K562 (cell line): ENCODE results near the gene TNMD. TPM values are rescaled to one million over a fixed set of nuclear protein-coding genes. Genes with fewer than 3 reads are reported as not detected.

Experiments used
- ATAC-seq: fragments of 200-7000 bp; cut with Tn5 transposase; 3 replicates; pipeline ENCODE4 v1.9.1; 2020; ENCODE audit warnings: moderate library complexity
- BruUV-seq: library from RNA; stranded (reverse); fragments of 400-500 nt; replicated peaks from 2 replicates; lab custom pipeline; 2021; lab: Mats Ljungman, UMichigan
- CTCF ChIA-PET: fragments of 300-600 bp; formaldehyde crosslinking; extraction: SDS; loops from one replicate; lab custom pipeline; 2021; ENCODE audit warnings: low intra/inter-chr PET ratio; lab: Yijun Ruan, JAX
- POLR2A ChIA-PET: fragments of 300-600, 350-650 bp; sonication (Branson Sonifier 250); formaldehyde crosslinking; extraction: SDS; loops from one replicate; lab custom pipeline; 2021; ENCODE audit warnings: antibody characterized with exemption, inconsistent platforms; lab: Yijun Ruan, JAX
- DNase-seq, 4 experiments: peaks; one replicate each; pipeline versions ENCODE4 v3.0.0 to v3.0.0-alpha.2; 2011 to 2018; ENCODE audit warnings: low spot score in 3 of 4, mixed read lengths in 3 of 4; ENCODE audit errors: extremely low read depth in 1 of 4
- FAIRE-seq: peaks from 2 replicates; lab custom pipeline; 2011; peaks lifted over from hg19 to GRCh38; lab: Jason Lieb, UNC
- H2AFZ ChIP-seq: 2 replicates; pipeline ENCODE4 v1.6.0; 2011; ENCODE audit warnings: low read depth, low read length, control low read depth, inconsistent platforms
- H3K27ac ChIP-seq: fragments of 200-600 bp; 3 replicates; pipeline ENCODE4 v1.8.0; 2011; ENCODE audit warnings: low read depth, mild to moderate bottlenecking, control low read depth, inconsistent platforms, low read length, moderate library complexity, mixed read lengths; ENCODE audit errors: extremely low read depth
- H3K27me3 ChIP-seq, 2 experiments: fragments of 300-600 bp in 1 of 2; 2 replicates in 1 of 2; 3 replicates in 1 of 2; pipeline versions ENCODE4 v1.6.0 to v1.8.0; 2011; ENCODE audit warnings: inconsistent platforms in 2 of 2, low read length in 2 of 2, mild to moderate bottlenecking in 1 of 2, mixed read lengths in 1 of 2, moderate library complexity in 1 of 2; ENCODE audit not compliant: control insufficient read depth in 2 of 2, insufficient read depth in 2 of 2
- H3K36me3 ChIP-seq: fragments of 300-600 bp; 3 replicates; pipeline ENCODE4 v1.8.0; 2011; ENCODE audit warnings: mild to moderate bottlenecking, low read length, inconsistent platforms; ENCODE audit not compliant: control insufficient read depth, insufficient read depth
- H3K4me1 ChIP-seq, 2 experiments: fragments of 200-600 bp in 1 of 2; replicated peaks in 1 of 2; 2 replicates in 1 of 2; 3 replicates in 1 of 2; pipeline versions ENCODE4 v1.5.1 to v1.8.0; 2011; ENCODE audit warnings: inconsistent platforms in 2 of 2, low read length in 2 of 2, mild to moderate bottlenecking in 1 of 2, mixed read lengths in 1 of 2, moderate library complexity in 1 of 2; ENCODE audit not compliant: control insufficient read depth in 2 of 2, insufficient read depth in 2 of 2
- H3K4me2 ChIP-seq: 2 replicates; pipeline ENCODE4 v1.6.1; 2011; ENCODE audit warnings: low read length, control low read depth, inconsistent platforms, mixed read lengths; ENCODE audit not compliant: insufficient read depth
- H3K4me3 ChIP-seq: fragments of 200-600 bp; sonication (generic), shearing (Covaris generic); 2 replicates; pipeline ENCODE4 v1.5.1; 2016; ENCODE audit warnings: control low read depth, inconsistent platforms
- H3K79me2 ChIP-seq: fragments of 200-600 bp; 3 replicates; pipeline ENCODE4 v1.8.0; 2011; ENCODE audit warnings: low read length, inconsistent platforms; ENCODE audit not compliant: control insufficient read depth, insufficient read depth
- H3K9ac ChIP-seq, 2 experiments: 2 replicates each; pipeline versions ENCODE4 v1.6.0 to v1.6.1; 2011; ENCODE audit warnings: low read depth in 2 of 2, low read length in 2 of 2, control low read depth in 1 of 2, inconsistent platforms in 1 of 2, mild to moderate bottlenecking in 1 of 2, mixed read lengths in 1 of 2; ENCODE audit not compliant: insufficient read depth in 1 of 2
- H3K9me1 ChIP-seq: one replicate; pipeline ENCODE4 v1.6.0; 2011; ENCODE audit warnings: inconsistent platforms, mild to moderate bottlenecking, low read length, moderate library complexity; ENCODE audit not compliant: control insufficient read depth, insufficient read depth
- H3K9me3 ChIP-seq: replicated peaks from 2 replicates; pipeline ENCODE4 v1.5.1; 2011; ENCODE audit warnings: low read depth, low read length, inconsistent platforms; ENCODE audit not compliant: control insufficient read depth, insufficient read depth
- H4K20me1 ChIP-seq: replicated peaks from 2 replicates; pipeline ENCODE4 v1.6.1; 2011; ENCODE audit warnings: low read length, inconsistent platforms, mixed read lengths; ENCODE audit not compliant: control insufficient read depth, insufficient read depth
- CTCF ChIP-seq, 3 experiments: IDR thresholded peaks in 2 of 3; conservative IDR thresholded peaks in 1 of 3; 2 replicates each; pipeline ENCODE4 v1.5.1; 2011 to 2012; ENCODE audit warnings: low read length in 3 of 3, mild to moderate bottlenecking in 3 of 3, control low read depth in 2 of 3, improper control_type of control experiment in 1 of 3, inconsistent platforms in 1 of 3, low read depth in 1 of 3, mixed read lengths in 1 of 3, moderate library complexity in 1 of 3; ENCODE audit not compliant: insufficient read depth in 2 of 3
- EZH2 ChIP-seq: IDR thresholded peaks from 2 replicates; pipeline ENCODE4 v1.6.1; 2012; ENCODE audit warnings: low read depth, mild to moderate bottlenecking, inconsistent platforms, low read length, borderline replicate concordance
- NBN ChIP-seq: fragments of 450-650 bp; IDR thresholded peaks from 2 replicates; pipeline ENCODE4 v1.6.1; 2016; ENCODE audit warnings: low read depth, mild to moderate bottlenecking
- NFATC3 ChIP-seq: fragments of 450-650 bp; IDR thresholded peaks from 2 replicates; pipeline ENCODE4 v1.6.1; 2017; ENCODE audit warnings: mild to moderate bottlenecking
- SPI1 ChIP-seq: IDR thresholded peaks from 2 replicates; pipeline ENCODE4 v1.6.1; 2011; ENCODE audit warnings: low read depth, low read length, control low read depth, borderline replicate concordance
- ZBTB26 ChIP-seq: fragments of 450-650 bp; formaldehyde crosslinking; IDR thresholded peaks from 2 replicates; pipeline ENCODE4 v1.4.0; 2022; ENCODE audit warnings: missing genetic modification characterization
- WGBS: fragments of 100-300 bp; shearing (Covaris generic); methylation state at CpG from one replicate; pipeline ENCODE4 v1.1.6; 2016; ENCODE audit warnings: low coverage, mixed read lengths; ENCODE audit not compliant: insufficient coverage; ENCODE audit errors: missing lambda C conversion rate; 5-methylcytosine and 5-hydroxymethylcytosine counted together
- in situ Hi-C: fragments of 300-500 bp; cut with MboI; formaldehyde crosslinking; loops from 4 replicates; pipeline ENCODE4 v1.15.0; 2018; ENCODE audit warnings: inconsistent platforms, mixed read lengths
- intact Hi-C: fragments of 100-400 bp; cut with micrococcal nuclease; formaldehyde crosslinking; loops from 2 replicates; pipeline ENCODE4 v1.14.2; 2022
- polyA plus RNA-seq, 8 experiments: library from polyadenylated mRNA; depleted of rRNA in 4 of 8; stranded (reverse) in 5 of 8; unstranded in 3 of 8; fragments of >200 nt; fragmentation: Nextera tagmentation in 2 of 8; fragmentation: Illumina TruSeq in 1 of 8; extraction: Ambion mirVana in 2 of 8; extraction: Trizol in 1 of 8; gene quantifications; 2 replicates each; pipeline versions ENCODE4 v1.2.1 to v1.2.3, GENCODE V29; 2011 to 2014; ENCODE audit warnings: inconsistent platforms in 1 of 8, missing spikeins in 1 of 8
- total RNA-seq, 7 experiments: library from RNA; depleted of rRNA in 6 of 7; stranded (reverse); fragments of >200 nt in 6 of 7; fragmentation: Illumina TruSeq in 2 of 7; extraction: Trizol in 2 of 7; gene quantifications; 2 replicates each; pipeline versions ENCODE4 v1.2.1 to v1.2.3, GENCODE V29; 2011 to 2021; ENCODE audit warnings: low replicate concordance in 1 of 7

TNMD gene
- total and polyA plus RNA-seq, 9 of the 15 experiments (the other 6 are each of a cell fraction or from before 2014, with no cell fraction given), result not detected

GRCh38 chrX:100615005-100615404, 30.3 kb downstream of the TNMD start:
- FAIRE-seq (no peak), DNase-seq (peak in 2 of 4 experiments; percentile 6 to 7), ATAC-seq (peak; percentile 47; the same call in 1 of the 3 replicates)
- H3K4me1 ChIP-seq, result no peaks in the 10 kb centered on the region
- intact Hi-C loops, result no loop called here
- no peaks in the 10 kb centered on the region for H3K9me3 ChIP-seq
- no peaks in the 10 kb centered on the region for H3K27me3 ChIP-seq
- POLR2A ChIA-PET, result no interaction called here
- no TSS peak for BruUV-seq
- 7% methylated on average over 2 of the region's 3 CpGs for WGBS
- no peak for TF ChIP-seq ZBTB26 (CRISPR knock-in tag)
- no peak for TF ChIP-seq NBN
- TF ChIP-seq NFATC3, result no peak
- peak; percentile 16 to 34 (median 22); a peak in 3 of 6 replicates for TF ChIP-seq CTCF (IDR thresholded peaks at IDR 0.05 in 2 of 3, conservative IDR thresholded peaks at IDR 0.05 in 1 of 3; ENCODE audit: insufficient read depth in 2 of 3, low read depth in 1 of 3, low read length in 3 of 3)
- TF ChIP-seq SPI1, result no peak
- no peak for TF ChIP-seq EZH2
- H2AFZ ChIP-seq, result no peak overlapping the region
- no peaks in the 10 kb centered on the region for H3K9me1 ChIP-seq
- H3K9ac ChIP-seq, result no peak overlapping the region
- H3K27ac ChIP-seq, result no peak overlapping the region
- H3K4me2 ChIP-seq, result no peak overlapping the region
- CTCF ChIA-PET, result no interaction called here
- H3K79me2 ChIP-seq, result no peaks in the 10 kb centered on the region
- no peaks in the 10 kb centered on the region for H3K36me3 ChIP-seq
- H3K4me3 ChIP-seq, result no peak overlapping the region
- in situ Hi-C loops, result no loop called here
- no peaks in the 10 kb centered on the region for H4K20me1 ChIP-seq
